PC-3 (cell line): ENCODE measurements around the gene PRAC1. TPM values are rescaled to one million over a fixed set of nuclear protein-coding genes. Genes with fewer than 3 reads are reported as not detected.
A peak's percentile ranks its signal among the peaks of the same experiment; 100 is the strongest.

Source experiments
- ATAC-seq: fragments of 200-7000 bp; cut with Tn5 transposase; 2 replicates; pipeline ENCODE4 v1.9.1; 2020; ENCODE audit warnings: mild to moderate bottlenecking, moderate library complexity
- BruUV-seq: library from RNA; stranded (reverse); fragments of 400-500 nt; replicated peaks from 2 replicates; lab custom pipeline; 2021; lab: Mats Ljungman, UMichigan
- CTCF ChIA-PET: fragments of 300-600 bp; sonication (Branson Sonifier 250); formaldehyde crosslinking; loops from one replicate; lab custom pipeline; 2022; ENCODE audit warnings: antibody characterized with exemption; lab: Charles Lee
- POLR2A ChIA-PET: fragments of 300-600 bp; sonication (Branson Sonifier 250); formaldehyde crosslinking; loops from one replicate; lab custom pipeline; 2022; ENCODE audit warnings: antibody characterized with exemption; ENCODE audit not compliant: unreplicated experiment; lab: Charles Lee
- DNase-seq: peaks from one replicate; pipeline ENCODE4 v3.0.0-alpha.2; 2015
- H2AFZ ChIP-seq: fragments of 300-600 bp; sonication (generic); 2 replicates; pipeline ENCODE4 v1.6.0; 2016; ENCODE audit warnings: antibody characterized with exemption, low read length
- H3F3A ChIP-seq: fragments of 300-600 bp; sonication (generic); one replicate; pipeline ENCODE4 v1.6.0; 2017; ENCODE audit warnings: antibody characterized with exemption, low read length, control low read depth, mild to moderate bottlenecking; ENCODE audit not compliant: unreplicated experiment
- H3K27ac ChIP-seq: fragments of 300-600 bp; sonication (generic); 2 replicates; pipeline ENCODE4 v1.5.1; 2016; ENCODE audit warnings: mild to moderate bottlenecking, low read length
- H3K27me3 ChIP-seq: fragments of 300-600 bp; sonication (generic); 2 replicates; pipeline ENCODE4 v1.6.1; 2016; ENCODE audit warnings: low read length, mixed read lengths
- H3K36me3 ChIP-seq: fragments of 300-600 bp; sonication (generic); 2 replicates; pipeline ENCODE4 v1.6.1; 2016; ENCODE audit warnings: low read depth, mixed run types, low read length, mixed read lengths
- H3K4me1 ChIP-seq: fragments of 300-600 bp; sonication (generic); 2 replicates; pipeline ENCODE4 v1.5.1; 2016; ENCODE audit warnings: low read length; ENCODE audit not compliant: insufficient read depth
- H3K4me2 ChIP-seq: fragments of 300-600 bp; sonication (generic); 2 replicates; pipeline ENCODE4 v1.6.0; 2016; ENCODE audit warnings: low read length
- H3K4me3 ChIP-seq: fragments of 300-600 bp; sonication (generic); 2 replicates; pipeline ENCODE4 v1.5.1; 2016; ENCODE audit warnings: mild to moderate bottlenecking, low read length, mixed read lengths
- H3K79me2 ChIP-seq: fragments of 300-600 bp; sonication (generic); 2 replicates; pipeline ENCODE4 v1.6.1; 2017; ENCODE audit warnings: low read length, mixed read lengths
- H3K9ac ChIP-seq: fragments of 300-600 bp; sonication (generic); 2 replicates; pipeline ENCODE4 v1.6.0; 2016; ENCODE audit warnings: mild to moderate bottlenecking, low read length
- H3K9me2 ChIP-seq: fragments of 300-600 bp; sonication (generic); replicated peaks from 2 replicates; pipeline ENCODE4 v1.6.1; 2016; ENCODE audit warnings: mixed run types, low read length, mixed read lengths
- H3K9me3 ChIP-seq: fragments of 300-600 bp; sonication (generic); 2 replicates; pipeline ENCODE4 v1.6.1; 2016; ENCODE audit warnings: low read length, mixed read lengths
- H4K20me1 ChIP-seq: fragments of 300-600 bp; sonication (generic); 2 replicates; pipeline ENCODE4 v1.6.1; 2016; ENCODE audit warnings: low read length, mixed read lengths
- EZH2 ChIP-seq: fragments of 300-600 bp; sonication (generic); IDR thresholded peaks from one replicate; pipeline ENCODE4 v1.6.1; 2017; ENCODE audit warnings: antibody characterized with exemption, mild to moderate bottlenecking, low read length; ENCODE audit not compliant: unreplicated experiment
- EZH2phosphoT487 ChIP-seq: fragments of 300-600 bp; sonication (generic); IDR thresholded peaks from 2 replicates; pipeline ENCODE4 v1.6.1; 2018; ENCODE audit warnings: mild to moderate bottlenecking, antibody characterized with exemption, low read length, borderline replicate concordance
- intact Hi-C: fragments of 100-400 bp; cut with micrococcal nuclease; formaldehyde crosslinking; loops from 2 replicates; pipeline ENCODE4 v1.9.0; 2023
- total RNA-seq: library from RNA; depleted of rRNA; stranded (reverse); fragments of >200 nt; gene quantifications from 2 replicates; pipeline ENCODE4 v1.2.3, GENCODE V29; 2014
- TF ChIP-seq, protein P1 (sequence below): fragments of 300-600 bp; sonication (generic); conservative IDR thresholded peaks from 2 replicates; pipeline ENCODE4 v1.5.1; 2017; ENCODE audit warnings: antibody characterized with exemption, low read depth, mild to moderate bottlenecking, low read length

The PRAC1 gene
- total RNA-seq, 1 experiment from 2014 or later: 44.4 TPM

DNA sequence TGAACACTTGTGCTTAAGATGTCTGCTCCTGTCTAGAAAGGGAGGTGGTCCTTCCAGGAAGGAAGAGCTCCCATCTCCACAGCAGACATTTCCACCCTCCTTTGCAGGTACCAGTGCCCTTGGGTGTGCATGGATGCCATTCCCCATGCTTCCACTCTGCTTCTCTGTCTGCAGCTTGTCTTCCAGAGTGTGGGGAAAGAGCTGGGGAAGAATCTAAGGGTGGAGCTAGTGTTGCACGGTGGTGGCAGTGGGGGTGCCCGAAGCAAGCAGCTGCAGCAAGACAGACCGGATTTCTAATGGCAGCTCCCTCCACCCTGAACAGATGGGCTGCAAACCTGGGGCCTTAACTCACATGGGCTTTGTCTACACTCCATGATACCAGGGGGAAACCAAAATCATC lies 28.9 kb upstream of the PRAC1 start:
- Histone ChIP-seq H3K79me2 (peaks cover 38% of the 10 kb centered on the region), H3K9me2 (no peaks in the 10 kb centered on the region), H3K4me3 (no peak overlapping the region), H2AFZ (peak overlapping the region; percentile 46), H3K4me1 (peaks cover 56% of the 10 kb centered on the region), H3F3A (no peaks in the 10 kb centered on the region), H3K4me2 (peak overlapping the region; percentile 32; the same call in 1 of the 2 replicates), H3K36me3 (no peaks in the 10 kb centered on the region), H3K9me3 (no peaks in the 10 kb centered on the region), H3K9ac (no peak overlapping the region), H3K27ac (no peak overlapping the region; the same call in 1 of the 2 replicates), H4K20me1 (no peaks in the 10 kb centered on the region), H3K27me3 (no peaks in the 10 kb centered on the region)
- DNase-seq (peak; percentile 54), ATAC-seq (peak; percentile 27)
- intact Hi-C loops: no loop called here
- POLR2A ChIA-PET: interaction anchor here (0.6 to 0.8 kb wide), 3 partner anchors 12 to 125 kb away, joined by 3 to 4 read pairs (median 3); partner anchors contain the start of gene HOXB9
- CTCF ChIA-PET: interaction anchor here (0.6 to 1.5 kb wide), 8 partner anchors 22 to 75 kb away, joined by 3 to 13 read pairs (median 3); partner anchors contain the start of gene HOXB13
- TF ChIP-seq, protein P1, sequence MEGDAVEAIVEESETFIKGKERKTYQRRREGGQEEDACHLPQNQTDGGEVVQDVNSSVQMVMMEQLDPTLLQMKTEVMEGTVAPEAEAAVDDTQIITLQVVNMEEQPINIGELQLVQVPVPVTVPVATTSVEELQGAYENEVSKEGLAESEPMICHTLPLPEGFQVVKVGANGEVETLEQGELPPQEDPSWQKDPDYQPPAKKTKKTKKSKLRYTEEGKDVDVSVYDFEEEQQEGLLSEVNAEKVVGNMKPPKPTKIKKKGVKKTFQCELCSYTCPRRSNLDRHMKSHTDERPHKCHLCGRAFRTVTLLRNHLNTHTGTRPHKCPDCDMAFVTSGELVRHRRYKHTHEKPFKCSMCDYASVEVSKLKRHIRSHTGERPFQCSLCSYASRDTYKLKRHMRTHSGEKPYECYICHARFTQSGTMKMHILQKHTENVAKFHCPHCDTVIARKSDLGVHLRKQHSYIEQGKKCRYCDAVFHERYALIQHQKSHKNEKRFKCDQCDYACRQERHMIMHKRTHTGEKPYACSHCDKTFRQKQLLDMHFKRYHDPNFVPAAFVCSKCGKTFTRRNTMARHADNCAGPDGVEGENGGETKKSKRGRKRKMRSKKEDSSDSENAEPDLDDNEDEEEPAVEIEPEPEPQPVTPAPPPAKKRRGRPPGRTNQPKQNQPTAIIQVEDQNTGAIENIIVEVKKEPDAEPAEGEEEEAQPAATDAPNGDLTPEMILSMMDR: no peak
- TF ChIP-seq EZH2phosphoT487 (no peak), EZH2 (no peak)
- no TSS peak for BruUV-seq

DNA sequence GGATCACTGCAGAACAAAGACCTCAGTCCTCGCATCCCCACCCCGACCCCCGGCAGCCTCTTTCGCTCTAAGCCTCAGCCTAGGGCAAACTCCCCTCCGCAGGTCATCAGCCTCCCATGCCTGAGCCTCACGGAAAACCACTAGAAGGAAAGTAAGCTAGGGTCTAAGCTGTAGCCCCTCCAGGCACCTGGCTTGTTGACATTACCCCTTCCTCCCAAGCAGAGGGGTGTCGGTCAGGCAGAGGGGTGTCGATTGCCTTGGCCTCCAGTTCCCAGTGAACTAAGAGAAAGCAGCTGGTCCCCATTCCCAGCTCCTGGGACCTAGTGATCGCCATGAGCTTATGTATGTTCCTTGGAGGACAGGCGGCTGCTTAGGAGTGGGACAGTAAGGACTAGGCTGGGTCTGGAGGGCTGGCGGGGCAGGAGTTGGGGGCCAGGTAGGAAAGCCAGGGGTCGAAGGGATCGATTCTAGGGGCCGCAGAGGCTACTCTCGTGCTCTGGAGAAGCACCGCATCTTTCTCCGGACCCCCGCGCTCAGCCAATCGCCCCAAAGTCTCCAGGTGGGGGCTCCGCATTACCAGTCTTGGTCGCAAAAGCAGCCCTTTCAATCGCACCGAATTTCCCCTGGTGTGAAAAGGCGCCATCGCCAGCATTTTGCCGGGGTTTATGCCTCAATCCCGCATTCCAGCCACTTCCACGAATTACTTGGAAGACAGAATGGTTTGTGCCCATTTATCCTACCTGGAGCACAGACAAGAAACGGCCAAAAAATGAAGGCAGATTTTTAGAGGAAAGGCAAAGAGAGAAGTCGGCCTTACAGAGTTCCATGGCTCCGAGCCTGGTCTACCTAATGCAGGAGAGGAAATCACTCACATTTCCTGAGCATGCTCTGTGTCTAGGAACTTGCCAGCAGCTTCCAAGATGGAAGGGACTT lies 27.6 kb upstream of the PRAC1 start:
- H3K27ac ChIP-seq: peak overlapping the region; percentile 41
- H2AFZ ChIP-seq: peak overlapping the region; percentile 89
- peak overlapping the region; percentile 91 for H3K4me2 ChIP-seq
- no peaks in the 10 kb centered on the region for H3K27me3 ChIP-seq
- ChIA-PET POLR2A (interaction anchor here (0.6 to 1.1 kb wide), 6 partner anchors 11 to 143 kb away, joined by 3 to 10 read pairs (median 4); partner anchors contain the start of genes ATP5MC1 and HOXB13), CTCF (interaction anchor here (0.8 to 1.0 kb wide), 2 partner anchors 27 to 41 kb away, joined by 3 read pairs; partner anchors contain the start of gene PRAC2)
- H4K20me1 ChIP-seq: no peaks in the 10 kb centered on the region
- peak overlapping the region; percentile 78 for H3K4me3 ChIP-seq
- intact Hi-C loops: no loop called here
- DNase-seq (no peak), ATAC-seq (no peak)
- H3K36me3 ChIP-seq: no peaks in the 10 kb centered on the region
- no peak for TF ChIP-seq EZH2
- no peak for TF ChIP-seq EZH2phosphoT487
- TF ChIP-seq, protein P1: no peak
- no peaks in the 10 kb centered on the region for H3K9me2 ChIP-seq
- H3K9me3 ChIP-seq: no peaks in the 10 kb centered on the region
- H3K79me2 ChIP-seq: peaks cover 38% of the 10 kb centered on the region
- no TSS peak for BruUV-seq
- H3F3A ChIP-seq: no peaks in the 10 kb centered on the region
- H3K9ac ChIP-seq: peak overlapping the region; percentile 91
- H3K4me1 ChIP-seq: peaks cover 67% of the 10 kb centered on the region
